ENCODE results near the gene ZCCHC14.

GRCh38 chr16:87464691-87465300 is 28.0 kb downstream of the ZCCHC14 start:
- no peak for TF ChIP-seq USF2 (IDR thresholded peaks at IDR 0.05; ENCODE audit: low read length)
- TF ChIP-seq ATF2 (IDR thresholded peaks at IDR 0.05; ENCODE audit: low read length): no peak
- TF ChIP-seq YY1 (IDR thresholded peaks at IDR 0.05; ENCODE audit: low read depth, low read length): no peak
- no peak for TF ChIP-seq TCF12 (IDR thresholded peaks at IDR 0.05; ENCODE audit: low read depth, low read length)
- no peak for TF ChIP-seq SIX5 (IDR thresholded peaks at IDR 0.05; ENCODE audit: low read depth, low read length)
- no peak for TF ChIP-seq MAX (IDR thresholded peaks at IDR 0.05)
